ENCODE results near the gene DCUN1D2.
"Not testable (repeated sequence)": the region's sequence is repeated elsewhere in the genome, so short reads cannot be mapped to it uniquely, and the experiment has no call there.

The DCUN1D2 gene

GRCh38 chr13:113442985-113443362, 47.5 kb downstream of the DCUN1D2 start:
- Mint-ChIP-seq H3K27ac (no peak overlapping the region), H3K27me3 (no peaks in the 10 kb centered on the region), H3K36me3 (ENCODE audit: low read depth) (peaks cover 2% of the 10 kb centered on the region), H3K9me3 (no peaks in the 10 kb centered on the region), H3K4me1 (no peaks in the 10 kb centered on the region), H3K4me3 (no peak overlapping the region)
- DNase-seq (no peak), ATAC-seq (no peak)

- no peaks in the 10 kb centered on the region for H3K4me1 Mint-ChIP-seq
- H3K9me3 Mint-ChIP-seq = no peaks in the 10 kb centered on the region
- H3K4me3 Mint-ChIP-seq = no peak overlapping the region
- H3K36me3 Mint-ChIP-seq (ENCODE audit: low read depth) = peaks cover 1% of the 10 kb centered on the region
- H3K27ac Mint-ChIP-seq = no peak overlapping the region
- no peaks in the 10 kb centered on the region for H3K27me3 Mint-ChIP-seq
- DNase-seq = no peak
- no peak for ATAC-seq
These were observed 48.0 kb downstream of the DCUN1D2 start for GRCh38 chr13:113442354-113442984.

- no peaks in the 10 kb centered on the region for H3K27me3 Mint-ChIP-seq
- no peak overlapping the region for H3K4me3 Mint-ChIP-seq
- no peak overlapping the region for H3K27ac Mint-ChIP-seq
- ATAC-seq (no peak), DNase-seq (no peak)
- no peaks in the 10 kb centered on the region for H3K9me3 Mint-ChIP-seq
- no peaks in the 10 kb centered on the region for H3K4me1 Mint-ChIP-seq
- no peaks in the 10 kb centered on the region for H3K36me3 Mint-ChIP-seq (ENCODE audit: low read depth)
These were observed 48.9 kb downstream of the DCUN1D2 start for GRCh38 chr13:113441661-113442060.

DNA sequence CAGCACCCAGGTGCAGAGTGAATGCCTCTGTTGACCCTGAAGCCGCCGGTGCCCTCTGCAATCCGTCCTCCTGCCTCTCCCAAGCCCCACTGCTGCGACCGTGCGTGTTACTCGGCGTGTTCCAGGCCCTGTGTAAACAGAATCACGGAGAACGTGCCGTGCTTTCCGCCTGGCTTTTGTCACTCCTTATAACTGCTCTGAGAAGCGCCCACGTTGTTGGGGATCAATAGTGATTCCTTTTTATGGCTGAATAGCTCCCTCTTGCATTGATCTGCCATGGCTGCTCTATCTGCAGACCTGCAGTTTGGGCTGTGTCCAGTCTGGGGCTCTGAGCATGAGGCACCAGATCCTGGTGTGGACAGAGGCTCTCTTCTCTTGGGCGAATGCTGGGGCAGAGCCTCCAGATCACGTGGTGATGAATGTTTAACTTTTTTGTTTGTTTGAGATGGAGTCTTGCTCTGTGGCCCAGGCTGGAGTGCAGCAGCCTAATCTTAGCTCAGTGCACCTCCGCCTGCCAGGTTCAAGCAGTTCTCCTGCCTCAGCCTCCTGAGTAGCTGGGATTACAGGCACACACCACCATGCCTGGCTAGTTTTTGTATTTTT, 53.0 kb downstream of the DCUN1D2 start:
- Mint-ChIP-seq H3K36me3 (ENCODE audit: low read depth) (no peaks in the 10 kb centered on the region), H3K4me1 (no peaks in the 10 kb centered on the region), H3K27ac (no peak overlapping the region), H3K4me3 (no peak overlapping the region), H3K27me3 (no peaks in the 10 kb centered on the region), H3K9me3 (no peaks in the 10 kb centered on the region)
- DNase-seq (no peak), ATAC-seq (peak; percentile 49)

DNA sequence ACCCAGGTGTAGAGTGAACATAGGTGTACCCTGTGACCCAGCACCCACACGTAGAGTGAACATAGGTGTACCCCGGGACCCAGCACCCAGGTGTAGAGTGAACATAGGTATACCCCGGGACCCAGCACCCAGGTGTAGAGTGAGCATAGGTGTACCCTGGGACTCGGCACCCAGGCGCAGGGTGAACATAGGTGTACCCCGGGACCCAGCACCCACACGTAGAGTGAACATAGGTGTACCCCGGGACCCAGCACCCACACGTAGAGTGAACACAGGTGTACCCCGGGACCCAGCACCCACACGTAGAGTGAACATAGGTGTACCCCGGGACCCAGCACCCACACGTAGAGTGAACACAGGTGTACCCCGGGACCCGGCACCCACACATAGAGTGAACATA, 53.6 kb downstream of the DCUN1D2 start:
- not testable (repeated sequence) for H3K27ac Mint-ChIP-seq; H3K27me3 Mint-ChIP-seq; DNase-seq; H3K4me3 Mint-ChIP-seq; H3K36me3 Mint-ChIP-seq (ENCODE audit: low read depth); H3K4me1 Mint-ChIP-seq; ATAC-seq; H3K9me3 Mint-ChIP-seq

DNA sequence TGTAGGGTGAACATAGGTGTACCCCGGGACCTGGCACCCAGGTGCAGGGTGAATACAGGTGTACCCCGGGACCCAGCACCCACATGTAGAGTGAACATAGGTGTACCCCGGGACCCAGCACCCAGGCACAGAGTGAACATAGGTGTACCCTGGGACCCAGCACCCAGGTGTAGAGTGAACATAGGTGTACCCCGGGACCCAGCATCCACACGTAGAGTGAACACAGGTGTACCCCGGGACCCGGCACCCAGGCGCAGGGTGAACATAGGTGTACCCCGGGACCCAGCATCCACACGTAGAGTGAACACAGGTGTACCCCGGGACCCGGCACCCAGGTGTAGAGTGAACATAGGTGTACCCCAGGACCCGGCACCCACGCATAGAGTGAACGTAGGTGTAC, 54.6 kb downstream of the DCUN1D2 start:
- H3K27ac Mint-ChIP-seq; H3K9me3 Mint-ChIP-seq; DNase-seq; H3K36me3 Mint-ChIP-seq (ENCODE audit: low read depth); H3K4me3 Mint-ChIP-seq; H3K4me1 Mint-ChIP-seq; ATAC-seq; H3K27me3 Mint-ChIP-seq: not testable (repeated sequence)

DNA sequence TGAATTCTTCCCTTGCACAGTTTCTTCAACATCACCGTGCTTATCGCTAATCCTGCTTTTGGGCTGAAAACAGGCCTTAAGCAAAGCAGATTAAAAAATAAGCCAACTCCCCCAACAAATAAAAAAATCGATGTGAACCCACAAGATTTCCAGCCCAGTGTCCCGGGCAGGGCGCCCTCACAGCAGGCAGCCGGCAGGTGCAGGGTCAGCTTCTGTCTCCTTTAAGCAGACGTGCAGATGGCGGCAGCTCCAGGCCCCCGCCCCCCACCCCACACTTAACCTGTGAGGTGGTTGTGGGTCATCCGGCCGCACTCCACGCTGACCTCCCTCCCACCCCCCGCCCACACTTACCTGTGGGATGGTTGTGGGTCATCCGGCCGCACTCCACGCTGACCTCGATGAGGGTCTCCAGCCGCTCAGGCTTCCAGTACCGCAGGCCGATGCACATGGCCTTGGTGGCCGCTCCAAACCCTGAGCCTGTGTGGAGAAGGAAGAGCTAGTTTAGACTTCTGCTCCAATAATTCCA, 57.1 kb downstream of the DCUN1D2 start:
- DNase-seq (no peak), ATAC-seq (no peak)
- Mint-ChIP-seq H3K27me3 (no peaks in the 10 kb centered on the region), H3K4me3 (no peak overlapping the region), H3K36me3 (ENCODE audit: low read depth) (no peaks in the 10 kb centered on the region), H3K4me1 (no peaks in the 10 kb centered on the region), H3K9me3 (no peaks in the 10 kb centered on the region), H3K27ac (no peak overlapping the region)

GRCh38 chr13:113432506-113433270, 57.8 kb downstream of the DCUN1D2 start:
- Mint-ChIP-seq H3K27me3 (no peaks in the 10 kb centered on the region), H3K4me3 (no peak overlapping the region), H3K4me1 (no peaks in the 10 kb centered on the region), H3K9me3 (no peaks in the 10 kb centered on the region), H3K27ac (no peak overlapping the region), H3K36me3 (ENCODE audit: low read depth) (no peaks in the 10 kb centered on the region)
- no peak for DNase-seq
- no peak for ATAC-seq

DNA sequence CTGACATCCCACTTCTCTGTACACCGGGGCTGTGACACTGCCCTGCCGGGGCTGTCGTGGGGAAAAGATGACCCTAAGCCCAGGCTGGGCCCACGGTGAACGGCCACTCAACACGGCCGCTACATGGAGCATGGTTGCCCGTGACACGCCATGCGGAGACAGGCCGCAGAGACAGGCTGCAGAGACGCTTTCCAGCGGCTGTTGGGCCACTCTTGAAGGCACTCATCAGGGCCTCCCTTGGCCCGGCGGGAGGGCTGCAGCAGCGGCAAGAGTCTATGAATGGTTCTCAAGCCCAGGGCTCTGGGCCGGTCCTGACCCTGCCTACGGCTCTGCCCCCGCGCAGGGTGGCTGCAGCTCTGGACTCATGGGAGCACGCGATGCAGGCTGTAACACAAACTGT, 59.3 kb downstream of the DCUN1D2 start:
- no peak overlapping the region for H3K27ac Mint-ChIP-seq

DNA sequence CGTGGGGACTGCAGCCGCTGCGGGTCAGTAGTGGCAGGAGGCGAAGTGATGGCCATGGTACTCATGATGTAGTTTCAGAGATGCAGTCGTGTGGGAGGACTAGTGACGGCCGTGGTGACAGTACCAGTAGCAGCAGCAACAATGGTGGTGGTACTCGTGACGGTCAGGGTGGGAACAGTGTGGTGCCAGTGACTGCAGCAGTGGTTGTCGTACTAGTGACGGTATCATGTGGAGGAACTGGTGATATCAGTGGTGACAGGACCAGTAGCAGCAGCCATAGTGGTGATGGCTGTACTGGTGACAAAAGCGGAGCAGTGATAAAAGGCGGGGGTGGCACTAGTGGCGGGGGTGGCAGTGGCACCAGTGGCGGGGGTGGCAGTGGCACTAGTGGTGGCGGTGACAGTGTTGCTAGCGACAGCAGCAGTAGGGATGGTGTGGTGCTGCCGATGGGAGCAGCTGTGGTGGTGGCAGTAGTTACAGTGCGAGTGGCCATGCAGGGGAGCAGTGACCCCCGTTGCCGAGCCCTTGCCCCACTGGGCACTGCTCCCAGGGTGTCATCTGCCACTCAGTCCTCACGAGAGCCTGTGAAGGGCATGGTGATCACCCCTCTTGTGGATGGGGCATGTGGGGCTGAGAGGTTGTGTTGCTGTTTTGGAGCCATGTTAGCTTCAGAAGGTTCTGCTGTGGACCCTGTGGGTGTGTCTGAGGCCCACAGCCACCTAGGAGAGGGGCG, 60.0 kb downstream of the DCUN1D2 start:
- Mint-ChIP-seq H3K9me3 (no peaks in the 10 kb centered on the region), H3K27me3 (no peaks in the 10 kb centered on the region), H3K27ac (no peak overlapping the region), H3K36me3 (ENCODE audit: low read depth) (no peaks in the 10 kb centered on the region), H3K4me3 (no peak overlapping the region), H3K4me1 (no peaks in the 10 kb centered on the region)
- peak; percentile 36 for ATAC-seq
- DNase-seq = no peak

More for the DNA sequence above, 59.3 kb downstream of the DCUN1D2 start:
- Mint-ChIP-seq H3K4me1 (no peaks in the 10 kb centered on the region), H3K4me3 (no peak overlapping the region), H3K36me3 (ENCODE audit: low read depth) (no peaks in the 10 kb centered on the region), H3K27me3 (no peaks in the 10 kb centered on the region), H3K9me3 (no peaks in the 10 kb centered on the region)
- no peak for ATAC-seq
- DNase-seq = no peak

DNA sequence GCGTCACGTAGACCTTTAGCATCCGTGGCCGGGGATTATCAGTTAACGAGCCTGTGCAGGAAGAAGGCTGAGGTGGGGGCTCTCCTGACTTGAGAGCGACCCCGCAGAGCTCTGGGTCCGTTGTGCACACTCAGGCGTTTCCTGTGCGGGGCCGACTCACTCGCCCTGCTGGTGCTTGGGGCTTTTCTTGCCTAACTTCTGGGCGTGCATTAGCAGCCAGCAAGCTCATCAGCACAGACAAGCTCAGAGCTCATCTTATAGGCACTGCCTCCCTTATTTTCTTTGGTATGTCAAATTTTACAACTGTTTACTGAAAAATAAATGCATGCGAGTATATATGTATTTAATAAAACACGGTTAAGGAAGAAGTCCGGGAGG, 60.9 kb downstream of the DCUN1D2 start:
- Mint-ChIP-seq H3K4me3 (no peak overlapping the region), H3K36me3 (ENCODE audit: low read depth) (no peaks in the 10 kb centered on the region), H3K27ac (no peak overlapping the region), H3K4me1 (no peaks in the 10 kb centered on the region), H3K9me3 (no peaks in the 10 kb centered on the region), H3K27me3 (no peaks in the 10 kb centered on the region)
- DNase-seq = no peak
- ATAC-seq = no peak

GRCh38 chr13:113428871-113429607, 61.5 kb downstream of the DCUN1D2 start:
- Mint-ChIP-seq H3K36me3 (ENCODE audit: low read depth) (no peaks in the 10 kb centered on the region), H3K27ac (no peak overlapping the region), H3K4me1 (no peaks in the 10 kb centered on the region), H3K9me3 (no peaks in the 10 kb centered on the region), H3K27me3 (no peaks in the 10 kb centered on the region), H3K4me3 (no peak overlapping the region)
- DNase-seq (no peak), ATAC-seq (no peak)

GRCh38 chr13:113428469-113428865, 62.0 kb downstream of the DCUN1D2 start:
- H3K4me1 Mint-ChIP-seq = no peaks in the 10 kb centered on the region
- no peak for DNase-seq
- no peaks in the 10 kb centered on the region for H3K36me3 Mint-ChIP-seq (ENCODE audit: low read depth)
- no peaks in the 10 kb centered on the region for H3K27me3 Mint-ChIP-seq
- H3K27ac Mint-ChIP-seq = no peak overlapping the region
- no peak for ATAC-seq
- no peak overlapping the region for H3K4me3 Mint-ChIP-seq
- H3K9me3 Mint-ChIP-seq = no peaks in the 10 kb centered on the region

Data from activated naive CD8-positive, alpha-beta T cell treated with anti-CD3 and anti-CD28 coated beads, Interleukin-2, amount 50 U/mL, for 24 hours (primary cell).